GM18520 (cell line): ENCODE results near the gene ZFP37.
"Not testable (repeated sequence)": the region's sequence is repeated elsewhere in the genome, so short reads cannot be mapped to it uniquely, and the experiment has no call there.

ENCODE experiments used
- ATAC-seq: cut with Tn5 transposase; IDR thresholded peaks from one replicate; pipeline ENCODE4 v1.9.1; 2021; ENCODE audit not compliant: unreplicated experiment

Gene ZFP37

GRCh38 chr9:113056191-113057106 is at the start of gene ZFP37:
ZFP37 (minus strand) TSS chr9:113056724; CDS start chr9:113056688, 36 bp downstream.
- ATAC-seq: peak; percentile 98

GRCh38 chr9:113105345-113105744 is 48.8 kb upstream of the ZFP37 start:
- ATAC-seq: not testable (repeated sequence)

GRCh38 chr9:113095561-113095960 is 39.0 kb upstream of the ZFP37 start:
- no peak for ATAC-seq

- not testable (repeated sequence) for ATAC-seq
Observed at GRCh38 chr9:113089924-113090323, 33.4 kb upstream of the ZFP37 start.

GRCh38 chr9:113089143-113089505 is 32.6 kb upstream of the ZFP37 start:
- ATAC-seq: not testable (repeated sequence)

GRCh38 chr9:113088456-113089142 is 32.1 kb upstream of the ZFP37 start:
- ATAC-seq: not testable (repeated sequence)

- ATAC-seq: not testable (repeated sequence)
Observed at GRCh38 chr9:113062932-113063310, 6.4 kb upstream of the ZFP37 start.

- ATAC-seq: not testable (repeated sequence)
Observed at GRCh38 chr9:113062256-113062931, 5.9 kb upstream of the ZFP37 start.

GRCh38 chr9:113061072-113061850 is 4.7 kb upstream of the ZFP37 start:
- not testable (repeated sequence) for ATAC-seq

- ATAC-seq: not testable (repeated sequence)
Observed at GRCh38 chr9:113059581-113060284, 3.2 kb upstream of the ZFP37 start.

- no peak for ATAC-seq
Observed at GRCh38 chr9:113057193-113057592, 669 bp upstream of the ZFP37 start.

GRCh38 chr9:113042884-113043657 is 13.5 kb downstream of the ZFP37 start:
- no peak for ATAC-seq

GRCh38 chr9:113026200-113026599 is 30.3 kb downstream of the ZFP37 start:
- no peak for ATAC-seq

GRCh38 chr9:113018247-113018646 is 38.3 kb downstream of the ZFP37 start:
- ATAC-seq: no peak

- ATAC-seq: no peak
Observed at GRCh38 chr9:113012492-113012891, 44.0 kb downstream of the ZFP37 start.

- no peak for ATAC-seq
Observed at GRCh38 chr9:113011911-113012381, 44.6 kb downstream of the ZFP37 start, which contains the start of gene ZNF883. ZNF883 (minus strand) TSS chr9:113012192.

GRCh38 chr9:113005777-113006176 is 50.7 kb downstream of the ZFP37 start:
- no peak for ATAC-seq

- no peak for ATAC-seq
Observed at GRCh38 chr9:112997236-112997941, 59.1 kb downstream of the ZFP37 start.
